GM18951 (cell line): ENCODE data around the gene RIPK3.
A peak's percentile ranks its signal among the peaks of the same experiment; 100 is the strongest.

Experiments
- POLR2A ChIP-seq: IDR thresholded peaks from 4 replicates; pipeline ENCODE4 v1.6.1; 2011; ENCODE audit warnings: mild to moderate bottlenecking; ENCODE audit not compliant: insufficient read length, insufficient read depth; ENCODE audit errors: extremely low read depth
- in situ Hi-C: fragments of 300-500 bp; cut with MboI; formaldehyde crosslinking; loops from one replicate; pipeline ENCODE4 v1.12.0; 2022; ENCODE audit warnings: low sequenced_read_pairs, mixed read lengths, inconsistent platforms; ENCODE audit not compliant: unreplicated experiment

Gene RIPK3

GRCh38 chr14:24378327-24378726 is 38.5 kb upstream of the RIPK3 start:
- TF ChIP-seq POLR2A, result no peak
- in situ Hi-C loops, result loop anchor here (10.0 kb wide), 1 partner anchor 46 kb away; the partner anchor contains the start of genes CBLN3 and KHNYN

DNA sequence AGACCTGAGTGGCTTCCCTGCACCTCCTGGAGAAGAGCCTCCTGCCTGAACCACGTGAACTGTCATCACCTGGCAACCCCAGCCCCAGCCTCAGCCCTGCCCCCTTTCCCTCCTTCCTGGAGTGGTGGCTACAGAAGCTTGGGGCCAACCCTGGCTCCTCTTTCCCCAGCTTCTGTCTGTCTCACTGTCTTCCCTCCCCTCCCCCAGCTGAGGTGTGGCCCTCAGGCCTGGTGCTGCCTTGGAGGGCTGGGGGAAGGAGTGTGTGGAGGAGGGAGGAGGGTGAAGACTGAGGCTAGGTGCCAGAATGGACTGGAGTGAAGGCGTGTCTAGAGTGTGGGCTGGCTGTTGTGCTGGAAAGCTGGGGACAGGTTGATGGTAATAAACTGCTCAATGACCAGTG is 37.9 kb upstream of the RIPK3 start:
- in situ Hi-C loops, result loop anchor here (10.0 kb wide), 1 partner anchor 47 kb away; the partner anchor contains the start of genes CBLN3 and KHNYN
- TF ChIP-seq POLR2A, result no peak

DNA sequence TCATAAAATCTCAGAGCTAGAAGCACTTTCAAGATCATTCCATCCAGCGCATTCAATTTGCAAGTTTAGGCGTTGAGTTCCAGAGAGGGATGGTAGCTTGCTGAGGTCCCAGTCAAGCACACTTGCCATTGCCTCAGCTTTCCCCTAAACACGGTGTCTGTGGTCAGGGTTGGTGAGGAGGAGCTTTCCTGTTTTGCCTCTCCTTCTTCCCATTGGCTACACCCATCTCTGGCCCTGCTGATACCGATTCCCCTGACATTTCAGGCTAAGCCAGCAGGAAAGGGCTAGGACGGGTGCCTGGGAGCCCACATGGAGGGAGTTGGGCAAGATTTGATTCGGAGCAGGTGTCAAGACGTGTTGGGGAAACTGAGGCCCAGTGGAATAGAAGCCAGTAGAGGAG is 37.3 kb upstream of the RIPK3 start:
- in situ Hi-C loops, result loop anchor here (10.0 kb wide), 1 partner anchor 48 kb away; the partner anchor contains the start of genes CBLN3 and KHNYN
- no peak for TF ChIP-seq POLR2A

GRCh38 chr14:24376448-24377070 is 36.8 kb upstream of the RIPK3 start:
- TF ChIP-seq POLR2A, result no peak
- in situ Hi-C loops, result loop anchor here (10.0 kb wide), 1 partner anchor 48 kb away; the partner anchor contains the start of genes CBLN3 and KHNYN

DNA sequence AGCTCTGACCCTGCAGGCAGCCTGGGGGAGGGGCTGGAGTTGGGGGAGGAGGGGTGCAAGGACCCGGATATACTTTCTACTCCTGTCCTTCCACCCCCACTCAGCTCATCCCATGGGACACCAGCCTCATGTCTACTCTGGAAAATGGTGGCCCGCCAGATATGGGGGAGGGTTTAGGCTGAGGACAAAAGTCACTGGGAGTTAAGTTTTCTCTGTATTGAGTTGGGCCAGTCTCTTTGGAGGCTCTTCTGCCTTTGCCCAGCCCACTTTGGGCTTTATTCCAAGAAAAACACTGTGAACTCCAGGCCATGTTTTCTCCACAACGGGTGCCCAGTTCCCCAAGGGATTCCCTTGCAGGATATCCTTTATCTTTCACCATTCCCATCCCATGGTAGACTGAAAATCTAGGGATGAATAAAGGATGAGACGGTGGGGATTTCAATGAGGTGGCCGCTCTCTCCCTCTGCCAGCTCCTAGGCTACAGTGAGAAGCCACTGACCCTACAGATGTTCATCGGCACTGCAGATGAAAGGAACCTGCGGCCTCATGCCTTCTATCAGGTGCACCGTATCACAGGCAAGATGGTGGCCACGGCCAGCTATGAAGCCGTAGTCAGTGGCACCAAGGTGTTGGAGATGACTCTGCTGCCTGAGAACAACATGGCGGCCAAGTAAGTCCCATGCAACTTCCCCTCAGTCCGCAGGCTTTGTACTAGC is 33.1 kb upstream of the RIPK3 start:
- no peak for TF ChIP-seq POLR2A
- in situ Hi-C loops, result loop anchor here (10.0 kb wide), 1 partner anchor 52 kb away; the partner anchor contains the start of genes CBLN3 and KHNYN

DNA sequence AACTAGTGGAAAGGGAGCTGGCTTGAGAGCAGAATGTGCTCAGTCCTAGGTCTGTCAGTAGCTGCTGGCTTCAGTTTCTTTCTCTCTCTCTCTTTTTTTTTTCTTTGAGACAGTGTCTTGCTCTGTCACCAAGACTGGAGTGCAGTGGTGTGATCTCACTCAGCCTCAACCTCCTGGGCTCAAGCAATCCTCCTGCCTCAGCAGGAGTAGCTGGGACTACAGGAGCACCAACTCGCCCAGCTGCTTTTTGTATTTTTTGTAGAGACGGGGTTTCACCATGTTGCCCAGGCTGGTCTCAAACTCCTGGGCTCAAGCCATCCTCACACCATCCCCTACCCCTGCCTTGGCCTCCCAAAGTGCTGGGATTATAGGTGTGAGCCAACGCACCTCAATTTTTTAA is 31.8 kb upstream of the RIPK3 start:
- in situ Hi-C loops, result loop anchor here (10.0 kb wide), 1 partner anchor 53 kb away; the partner anchor contains the start of genes CBLN3 and KHNYN

DNA sequence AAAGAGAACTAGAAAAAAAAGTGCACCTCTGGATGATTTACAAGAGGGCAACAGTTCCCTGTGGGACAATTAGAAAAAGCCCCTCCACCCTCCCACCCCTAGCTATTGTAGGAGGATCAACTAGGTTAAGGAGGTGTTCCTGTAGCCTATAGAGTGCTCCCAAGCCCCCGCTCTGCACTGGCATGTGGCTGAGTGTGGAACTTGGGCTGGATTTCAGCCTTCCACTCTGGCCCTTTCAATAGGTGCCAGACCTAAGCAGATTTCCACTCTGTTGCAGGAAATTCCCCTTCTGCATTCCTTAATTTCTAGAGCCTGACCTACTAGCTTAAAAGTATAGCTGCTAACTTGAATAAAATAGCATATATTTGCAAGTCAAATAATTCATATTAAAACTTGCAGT is 31.0 kb upstream of the RIPK3 start:
- in situ Hi-C loops, result loop anchor here (10.0 kb wide), 1 partner anchor 54 kb away; the partner anchor contains the start of genes CBLN3 and KHNYN
- no peak for TF ChIP-seq POLR2A

GRCh38 chr14:24369907-24370687 is 30.3 kb upstream of the RIPK3 start:
- in situ Hi-C loops, result loop anchor here (10.0 kb wide), 1 partner anchor 55 kb away; the partner anchor contains the start of genes CBLN3 and KHNYN
- TF ChIP-seq POLR2A, result no peak

GRCh38 chr14:24369463-24369862 is 29.7 kb upstream of the RIPK3 start:
- in situ Hi-C loops, result no loop called here
- no peak for TF ChIP-seq POLR2A

- peak; percentile 37 for TF ChIP-seq POLR2A
- in situ Hi-C loops, result no loop called here
Measured at GRCh38 chr14:24368562-24369252, 28.9 kb upstream of the RIPK3 start.

- no peak for TF ChIP-seq POLR2A
- in situ Hi-C loops, result no loop called here
Measured at GRCh38 chr14:24368212-24368561, 28.4 kb upstream of the RIPK3 start.

DNA sequence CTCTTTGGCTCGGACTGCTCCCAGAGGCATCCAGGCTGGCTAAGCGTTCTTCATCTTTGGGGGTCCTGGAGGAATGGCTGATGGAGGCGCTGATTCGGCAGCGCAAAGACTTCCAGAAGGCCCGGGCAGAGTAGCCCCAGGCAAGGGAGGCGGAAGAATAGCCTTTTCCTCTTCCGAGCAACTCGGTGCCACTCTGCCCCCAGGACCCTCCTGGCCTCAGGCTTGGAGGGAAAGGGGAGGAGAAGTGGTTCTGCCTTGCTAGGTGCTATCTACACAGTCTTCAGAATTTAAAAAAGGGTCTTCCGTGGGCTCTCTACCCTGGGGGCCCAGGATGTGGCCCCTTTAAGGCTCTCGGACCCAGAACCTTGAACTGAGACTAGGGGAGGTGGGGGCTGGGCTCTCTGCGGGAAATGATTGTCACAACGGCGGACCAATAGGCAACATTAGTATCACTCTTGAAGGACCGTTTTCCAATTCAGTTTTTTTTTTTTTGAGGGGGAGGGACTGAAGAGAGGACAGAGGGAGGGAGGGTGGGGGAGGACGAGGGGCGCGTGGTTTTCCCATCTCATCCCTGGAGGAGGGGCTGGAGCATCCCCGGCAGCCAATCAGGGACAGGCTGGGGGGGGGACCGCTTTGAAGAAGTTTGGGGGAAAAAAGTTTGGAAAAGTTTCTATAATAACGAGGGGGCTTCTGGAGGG is 27.9 kb upstream of the RIPK3 start, which contains the start of gene NFATC4:
Gene NFATC4, plus strand, starts transcription at position 671 of the 698 bp plus-strand sequence. CDS start 157 bp downstream, outside the sequence.
- in situ Hi-C loops, result no loop called here
- peak; percentile 39 for TF ChIP-seq POLR2A
